B cell (primary cell): ENCODE measurements around the gene FBXL20.

Experiments used
- CTCF ChIP-seq: fragments of 200-600 bp; IDR thresholded peaks from one replicate; pipeline ENCODE4 v1.8.0; 2022; ENCODE audit warnings: antibody characterized with exemption, mild to moderate bottlenecking
- EZH2 ChIP-seq: IDR thresholded peaks from 2 replicates; pipeline ENCODE4 v1.6.1; 2012; ENCODE audit warnings: borderline replicate concordance, low read depth, mild to moderate bottlenecking, moderate library complexity, low read length; ENCODE audit not compliant: insufficient read depth, poor library complexity, severe bottlenecking

- TF ChIP-seq CTCF (no peak), EZH2 (no peak)
Measured at GRCh38 chr17:39400547-39401411, 647 bp downstream of the FBXL20 start.
